Measurements from ENCODE around the gene KRT86.

- no peak for TF ChIP-seq CTCF (IDR thresholded peaks at IDR 0.05)
- no peak for TF ChIP-seq POLR2A (IDR thresholded peaks at IDR 0.05)
Observed at GRCh38 chr12:52258335-52258901, 16.0 kb upstream of the KRT86 start.

All from Peyer's patch (tissue), 4 donors.